ENCODE results near the gene TIPRL.
A peak's percentile ranks its signal among the peaks of the same experiment; 100 is the strongest.

GRCh38 chr1:168225476-168226190, 46.9 kb downstream of the TIPRL start, which contains the start of gene SFT2D2:
- TF ChIP-seq CEBPB (IDR thresholded peaks at IDR 0.05; ENCODE audit: low read depth, low read length) (no peak), SIRT6 (IDR thresholded peaks at IDR 0.05; ENCODE audit: low read length) (no peak), GABPA (IDR thresholded peaks at IDR 0.05; ENCODE audit: borderline replicate concordance, insufficient read depth, low read length) (no peak), SRF (IDR thresholded peaks at IDR 0.05; ENCODE audit: low read depth, low read length) (no peak), NRF1 (IDR thresholded peaks at IDR 0.05; ENCODE audit: low read depth, low read length) (no peak), TAF1 (IDR thresholded peaks at IDR 0.05; ENCODE audit: low read depth, low read length) (peak; percentile 76), EP300 (IDR thresholded peaks at IDR 0.05; ENCODE audit: borderline replicate concordance in 1 of 2, low read depth in 2 of 2, low read length in 2 of 2) (no peak), POLR2A (IDR thresholded peaks at IDR 0.05; ENCODE audit: control extremely low read depth in 1 of 2, low read depth in 2 of 2, low read length in 2 of 2) (peak; percentile 52 to 75), BRCA1 (IDR thresholded peaks at IDR 0.05; ENCODE audit: low read depth, low read length) (no peak), TCF12 (IDR thresholded peaks at IDR 0.05; ENCODE audit: low read depth, low read length) (no peak), RNF2 (IDR thresholded peaks at IDR 0.05; ENCODE audit: borderline replicate concordance, low read depth, low read length, missing control alignments, poor library complexity, severe bottlenecking) (no peak), EZH2 (IDR thresholded peaks at IDR 0.05; ENCODE audit: low read depth, low read length, severe bottlenecking) (no peak)
- TF ChIP-seq, protein P1, sequence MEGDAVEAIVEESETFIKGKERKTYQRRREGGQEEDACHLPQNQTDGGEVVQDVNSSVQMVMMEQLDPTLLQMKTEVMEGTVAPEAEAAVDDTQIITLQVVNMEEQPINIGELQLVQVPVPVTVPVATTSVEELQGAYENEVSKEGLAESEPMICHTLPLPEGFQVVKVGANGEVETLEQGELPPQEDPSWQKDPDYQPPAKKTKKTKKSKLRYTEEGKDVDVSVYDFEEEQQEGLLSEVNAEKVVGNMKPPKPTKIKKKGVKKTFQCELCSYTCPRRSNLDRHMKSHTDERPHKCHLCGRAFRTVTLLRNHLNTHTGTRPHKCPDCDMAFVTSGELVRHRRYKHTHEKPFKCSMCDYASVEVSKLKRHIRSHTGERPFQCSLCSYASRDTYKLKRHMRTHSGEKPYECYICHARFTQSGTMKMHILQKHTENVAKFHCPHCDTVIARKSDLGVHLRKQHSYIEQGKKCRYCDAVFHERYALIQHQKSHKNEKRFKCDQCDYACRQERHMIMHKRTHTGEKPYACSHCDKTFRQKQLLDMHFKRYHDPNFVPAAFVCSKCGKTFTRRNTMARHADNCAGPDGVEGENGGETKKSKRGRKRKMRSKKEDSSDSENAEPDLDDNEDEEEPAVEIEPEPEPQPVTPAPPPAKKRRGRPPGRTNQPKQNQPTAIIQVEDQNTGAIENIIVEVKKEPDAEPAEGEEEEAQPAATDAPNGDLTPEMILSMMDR (IDR thresholded peaks at IDR 0.05; ENCODE audit: control extremely low read depth in 1 of 3, insufficient read depth in 1 of 3, low read depth in 1 of 3, low read length in 3 of 3): no peak
